ENCODE data around the gene CD34.

Gene CD34

GRCh38 chr1:207919523-207920170, 8.7 kb upstream of the CD34 start:
- no peak for TF ChIP-seq ZNF8 (CRISPR knock-in tag; IDR thresholded peaks at IDR 0.05)
- TF ChIP-seq CREB5 (CRISPR knock-in tag; IDR thresholded peaks at IDR 0.05; ENCODE audit: low read depth) = no peak
- no peak for TF ChIP-seq ARNTL (CRISPR knock-in tag; IDR thresholded peaks at IDR 0.05; ENCODE audit: borderline replicate concordance, low read depth)
- TF ChIP-seq BACH2 (CRISPR knock-in tag; IDR thresholded peaks at IDR 0.05; ENCODE audit: borderline replicate concordance) = no peak
- 0 out of 3 replicates have a peak, but pooled peaks have one; percentile 16 for ATAC-seq

- TF ChIP-seq RARB (CRISPR knock-in tag; IDR thresholded peaks at IDR 0.05) = no peak
- TF ChIP-seq ESRRG (CRISPR knock-in tag; IDR thresholded peaks at IDR 0.05) = no peak
- TF ChIP-seq ZC3H10 (CRISPR knock-in tag; IDR thresholded peaks at IDR 0.05) = no peak
- no peak for TF ChIP-seq BACH2 (CRISPR knock-in tag; IDR thresholded peaks at IDR 0.05; ENCODE audit: borderline replicate concordance)
- TF ChIP-seq PATZ1 (CRISPR knock-in tag; IDR thresholded peaks at IDR 0.05; ENCODE audit: borderline replicate concordance) = no peak
- no peak for TF ChIP-seq CSDC2 (CRISPR knock-in tag; IDR thresholded peaks at IDR 0.05)
- no peak for TF ChIP-seq ZNF565 (CRISPR knock-in tag; conservative IDR thresholded peaks at IDR 0.05; ENCODE audit: low read depth)
- no peak for TF ChIP-seq TCF4 (CRISPR knock-in tag; IDR thresholded peaks at IDR 0.05; ENCODE audit: borderline replicate concordance)
- no peak for TF ChIP-seq POU6F1 (CRISPR knock-in tag; IDR thresholded peaks at IDR 0.05; ENCODE audit: borderline replicate concordance, low read depth)
- TF ChIP-seq TOX (CRISPR knock-in tag; IDR thresholded peaks at IDR 0.05; ENCODE audit: borderline replicate concordance) = no peak
- no peak for TF ChIP-seq ZFP30 (CRISPR knock-in tag; IDR thresholded peaks at IDR 0.05)
- TF ChIP-seq TSHZ2 (CRISPR knock-in tag; IDR thresholded peaks at IDR 0.05) = no peak
- ATAC-seq = no peak
Observed at GRCh38 chr1:207918581-207918980, 7.7 kb upstream of the CD34 start.

GRCh38 chr1:207918011-207918410, 7.1 kb upstream of the CD34 start:
- no peak for TF ChIP-seq TOX (CRISPR knock-in tag; IDR thresholded peaks at IDR 0.05; ENCODE audit: borderline replicate concordance)
- no peak for TF ChIP-seq ZFP3 (CRISPR knock-in tag; IDR thresholded peaks at IDR 0.05)
- no peak for TF ChIP-seq OSR1 (CRISPR knock-in tag; IDR thresholded peaks at IDR 0.05)
- TF ChIP-seq ZFP30 (CRISPR knock-in tag; IDR thresholded peaks at IDR 0.05) = no peak
- no peak for TF ChIP-seq POU6F1 (CRISPR knock-in tag; IDR thresholded peaks at IDR 0.05; ENCODE audit: borderline replicate concordance, low read depth)
- TF ChIP-seq PATZ1 (CRISPR knock-in tag; IDR thresholded peaks at IDR 0.05; ENCODE audit: borderline replicate concordance) = no peak
- no peak for TF ChIP-seq CREB5 (CRISPR knock-in tag; IDR thresholded peaks at IDR 0.05; ENCODE audit: low read depth)
- no peak for TF ChIP-seq PPARA (CRISPR knock-in tag; IDR thresholded peaks at IDR 0.05; ENCODE audit: borderline replicate concordance)
- no peak for TF ChIP-seq RARB (CRISPR knock-in tag; IDR thresholded peaks at IDR 0.05)
- TF ChIP-seq ZNF565 (CRISPR knock-in tag; conservative IDR thresholded peaks at IDR 0.05; ENCODE audit: low read depth) = no peak
- TF ChIP-seq TCF4 (CRISPR knock-in tag; IDR thresholded peaks at IDR 0.05; ENCODE audit: borderline replicate concordance) = no peak
- TF ChIP-seq BACH2 (CRISPR knock-in tag; IDR thresholded peaks at IDR 0.05; ENCODE audit: borderline replicate concordance) = no peak
- no peak for TF ChIP-seq CSDC2 (CRISPR knock-in tag; IDR thresholded peaks at IDR 0.05)
- no peak for TF ChIP-seq ZNF8 (CRISPR knock-in tag; IDR thresholded peaks at IDR 0.05)
- no peak for TF ChIP-seq GLIS3 (CRISPR knock-in tag; IDR thresholded peaks at IDR 0.05)
- no peak for TF ChIP-seq ZNF70 (CRISPR knock-in tag; IDR thresholded peaks at IDR 0.05)
- ATAC-seq = no peak

Data from SK-N-SH treated with all-trans-retinoic acid at 6 μM for 48 hours (cell line).